ENCODE results near the gene ZNF407.

The ZNF407 gene

GRCh38 chr18:74597662-74598349, at the start of gene ZNF407:
Gene ZNF407 (plus strand): TSS chr18:74597870. CDS start chr18:74631020, 33,150 bp downstream.
- no CpG with 5 or more reads among the region's 64 CpGs for WGBS (ENCODE audit: insufficient coverage, insufficient read length)
- Histone ChIP-seq H3K27ac (ENCODE audit: low read length) (no peak within 1 kb of the TSS), H3K36me3 (ENCODE audit: control insufficient read depth, insufficient read depth, low read length) (no peaks in the 10 kb centered on the region), H3K4me3 (ENCODE audit: low read length) (peak within 1 kb of the TSS; percentile 76), H3K27me3 (ENCODE audit: control insufficient read depth, insufficient read depth, low read length) (no peaks in the 10 kb centered on the region), H3K9me3 (ENCODE audit: control insufficient read depth, insufficient read depth, low read length) (no peaks in the 10 kb centered on the region), H3K4me1 (ENCODE audit: control insufficient read depth, insufficient read depth, low read length) (no peaks in the 10 kb centered on the region)
- peak; percentile 82 for DNase-seq (ENCODE audit: low read depth, low spot score)

- H3K4me3 ChIP-seq (ENCODE audit: low read length), result no peak overlapping the region
- H3K27me3 ChIP-seq (ENCODE audit: control insufficient read depth, insufficient read depth, low read length), result no peaks in the 10 kb centered on the region
- no peak for DNase-seq (ENCODE audit: low read depth, low spot score)
- no peaks in the 10 kb centered on the region for H3K4me1 ChIP-seq (ENCODE audit: control insufficient read depth, insufficient read depth, low read length)
- no peaks in the 10 kb centered on the region; the same call in 1 of the 2 replicates for H3K9me3 ChIP-seq (ENCODE audit: control insufficient read depth, insufficient read depth, low read length)
- no peaks in the 10 kb centered on the region for H3K36me3 ChIP-seq (ENCODE audit: control insufficient read depth, insufficient read depth, low read length)
- no peak overlapping the region for H3K27ac ChIP-seq (ENCODE audit: low read length)
- no CpG with 5 or more reads among the region's 1 CpG for WGBS (ENCODE audit: insufficient coverage, insufficient read length)
These were observed 48.0 kb upstream of the ZNF407 start for GRCh38 chr18:74549591-74550104.

GRCh38 chr18:74550886-74551285, 46.8 kb upstream of the ZNF407 start:
- Histone ChIP-seq H3K27ac (ENCODE audit: low read length) (no peak overlapping the region), H3K27me3 (ENCODE audit: control insufficient read depth, insufficient read depth, low read length) (no peaks in the 10 kb centered on the region), H3K4me3 (ENCODE audit: low read length) (no peak overlapping the region), H3K4me1 (ENCODE audit: control insufficient read depth, insufficient read depth, low read length) (no peaks in the 10 kb centered on the region), H3K9me3 (ENCODE audit: control insufficient read depth, insufficient read depth, low read length) (no peaks in the 10 kb centered on the region; the same call in 1 of the 2 replicates), H3K36me3 (ENCODE audit: control insufficient read depth, insufficient read depth, low read length) (no peaks in the 10 kb centered on the region)
- no CpG with 5 or more reads among the region's 6 CpGs for WGBS (ENCODE audit: insufficient coverage, insufficient read length)
- DNase-seq (ENCODE audit: low read depth, low spot score), result no peak

- no peaks in the 10 kb centered on the region for H3K36me3 ChIP-seq (ENCODE audit: control insufficient read depth, insufficient read depth, low read length)
- no peaks in the 10 kb centered on the region for H3K27me3 ChIP-seq (ENCODE audit: control insufficient read depth, insufficient read depth, low read length)
- no CpG with 5 or more reads among the region's 3 CpGs for WGBS (ENCODE audit: insufficient coverage, insufficient read length)
- no peak overlapping the region for H3K27ac ChIP-seq (ENCODE audit: low read length)
- no peak for DNase-seq (ENCODE audit: low read depth, low spot score)
- H3K4me3 ChIP-seq (ENCODE audit: low read length), result no peak overlapping the region
- no peaks in the 10 kb centered on the region; the same call in 1 of the 2 replicates for H3K9me3 ChIP-seq (ENCODE audit: control insufficient read depth, insufficient read depth, low read length)
- no peaks in the 10 kb centered on the region for H3K4me1 ChIP-seq (ENCODE audit: control insufficient read depth, insufficient read depth, low read length)
These were observed 46.2 kb upstream of the ZNF407 start for GRCh38 chr18:74551452-74551851.

- peak; percentile 88 for DNase-seq (ENCODE audit: low read depth, low spot score)
- WGBS (ENCODE audit: insufficient coverage, insufficient read length), result no CpG with 5 or more reads among the region's 5 CpGs
- no peak overlapping the region for H3K27ac ChIP-seq (ENCODE audit: low read length)
These were observed 45.6 kb upstream of the ZNF407 start for GRCh38 chr18:74551936-74552555.

GRCh38 chr18:74556126-74556525, 41.5 kb upstream of the ZNF407 start:
- Histone ChIP-seq H3K36me3 (ENCODE audit: control insufficient read depth, insufficient read depth, low read length) (no peaks in the 10 kb centered on the region), H3K27ac (ENCODE audit: low read length) (no peak overlapping the region), H3K4me3 (ENCODE audit: low read length) (no peak overlapping the region), H3K4me1 (ENCODE audit: control insufficient read depth, insufficient read depth, low read length) (no peaks in the 10 kb centered on the region), H3K9me3 (ENCODE audit: control insufficient read depth, insufficient read depth, low read length) (no peaks in the 10 kb centered on the region), H3K27me3 (ENCODE audit: control insufficient read depth, insufficient read depth, low read length) (no peaks in the 10 kb centered on the region)
- no CpG with 5 or more reads among the region's 11 CpGs for WGBS (ENCODE audit: insufficient coverage, insufficient read length)
- no peak for DNase-seq (ENCODE audit: low read depth, low spot score)

More at GRCh38 chr18:74551936-74552555, 45.6 kb upstream of the ZNF407 start:
- no peaks in the 10 kb centered on the region; the same call in 1 of the 2 replicates for H3K9me3 ChIP-seq (ENCODE audit: control insufficient read depth, insufficient read depth, low read length)
- H3K27me3 ChIP-seq (ENCODE audit: control insufficient read depth, insufficient read depth, low read length), result no peaks in the 10 kb centered on the region
- no peaks in the 10 kb centered on the region for H3K36me3 ChIP-seq (ENCODE audit: control insufficient read depth, insufficient read depth, low read length)
- H3K4me1 ChIP-seq (ENCODE audit: control insufficient read depth, insufficient read depth, low read length), result no peaks in the 10 kb centered on the region
- H3K4me3 ChIP-seq (ENCODE audit: low read length), result no peak overlapping the region

- no CpG with 5 or more reads among the region's 4 CpGs for WGBS (ENCODE audit: insufficient coverage, insufficient read length)
- Histone ChIP-seq H3K4me3 (ENCODE audit: low read length) (no peak overlapping the region), H3K4me1 (ENCODE audit: control insufficient read depth, insufficient read depth, low read length) (no peaks in the 10 kb centered on the region), H3K27ac (ENCODE audit: low read length) (no peak overlapping the region), H3K27me3 (ENCODE audit: control insufficient read depth, insufficient read depth, low read length) (no peaks in the 10 kb centered on the region), H3K36me3 (ENCODE audit: control insufficient read depth, insufficient read depth, low read length) (no peaks in the 10 kb centered on the region), H3K9me3 (ENCODE audit: control insufficient read depth, insufficient read depth, low read length) (no peaks in the 10 kb centered on the region)
- DNase-seq (ENCODE audit: low read depth, low spot score), result no peak
These were observed 39.6 kb upstream of the ZNF407 start for GRCh38 chr18:74558096-74558495.

- no CpG with 5 or more reads among the region's 4 CpGs for WGBS (ENCODE audit: insufficient coverage, insufficient read length)
- H3K9me3 ChIP-seq (ENCODE audit: control insufficient read depth, insufficient read depth, low read length), result no peaks in the 10 kb centered on the region
- no peaks in the 10 kb centered on the region for H3K36me3 ChIP-seq (ENCODE audit: control insufficient read depth, insufficient read depth, low read length)
- no peaks in the 10 kb centered on the region for H3K27me3 ChIP-seq (ENCODE audit: control insufficient read depth, insufficient read depth, low read length)
- no peak overlapping the region for H3K4me3 ChIP-seq (ENCODE audit: low read length)
- no peak for DNase-seq (ENCODE audit: low read depth, low spot score)
- no peak overlapping the region for H3K27ac ChIP-seq (ENCODE audit: low read length)
- H3K4me1 ChIP-seq (ENCODE audit: control insufficient read depth, insufficient read depth, low read length), result no peaks in the 10 kb centered on the region
These were observed 35.4 kb upstream of the ZNF407 start for GRCh38 chr18:74562131-74562730.

GRCh38 chr18:74562775-74563174, 34.9 kb upstream of the ZNF407 start:
- DNase-seq (ENCODE audit: low read depth, low spot score), result no peak
- no CpG with 5 or more reads among the region's 4 CpGs for WGBS (ENCODE audit: insufficient coverage, insufficient read length)
- Histone ChIP-seq H3K36me3 (ENCODE audit: control insufficient read depth, insufficient read depth, low read length) (no peaks in the 10 kb centered on the region), H3K27ac (ENCODE audit: low read length) (no peak overlapping the region), H3K27me3 (ENCODE audit: control insufficient read depth, insufficient read depth, low read length) (no peaks in the 10 kb centered on the region), H3K4me1 (ENCODE audit: control insufficient read depth, insufficient read depth, low read length) (no peaks in the 10 kb centered on the region), H3K9me3 (ENCODE audit: control insufficient read depth, insufficient read depth, low read length) (no peaks in the 10 kb centered on the region), H3K4me3 (ENCODE audit: low read length) (no peak overlapping the region)

GRCh38 chr18:74563999-74564398, 33.7 kb upstream of the ZNF407 start:
- no peaks in the 10 kb centered on the region for H3K4me1 ChIP-seq (ENCODE audit: control insufficient read depth, insufficient read depth, low read length)
- no peak overlapping the region for H3K27ac ChIP-seq (ENCODE audit: low read length)
- DNase-seq (ENCODE audit: low read depth, low spot score), result no peak
- H3K4me3 ChIP-seq (ENCODE audit: low read length), result no peak overlapping the region
- H3K9me3 ChIP-seq (ENCODE audit: control insufficient read depth, insufficient read depth, low read length), result no peaks in the 10 kb centered on the region
- no peaks in the 10 kb centered on the region for H3K36me3 ChIP-seq (ENCODE audit: control insufficient read depth, insufficient read depth, low read length)
- WGBS (ENCODE audit: insufficient coverage, insufficient read length), result 100% methylated on average over 1 of the region's 3 CpGs
- no peaks in the 10 kb centered on the region for H3K27me3 ChIP-seq (ENCODE audit: control insufficient read depth, insufficient read depth, low read length)

Measured in iPS DF 6.9 (cell line).